ENCODE results near the gene EVI5L. TPM values are rescaled to one million over a fixed set of nuclear protein-coding genes. Genes with fewer than 3 reads are reported as not detected.
A peak's percentile ranks its signal among the peaks of the same experiment; 100 is the strongest.
"Not testable (repeated sequence)": the region's sequence is repeated elsewhere in the genome, so short reads cannot be mapped to it uniquely, and the experiment has no call there.

EVI5L gene
- 4.4 TPM in 2 replicates for total RNA-seq

GRCh38 chr19:7829561-7830271 lies at the start of gene EVI5L:
TSS of gene EVI5L (plus strand) at chr19:7830218. CDS start at chr19:7846543, 16,325 bp downstream.
- peak within 1 kb of the TSS; percentile 69 for H3K27ac Mint-ChIP-seq
- H3K9me3 Mint-ChIP-seq: no peaks in the 10 kb centered on the region
- peak within 1 kb of the TSS; percentile 86 for H3K4me3 Mint-ChIP-seq

GRCh38 chr19:7781157-7781556 lies 48.9 kb upstream of the EVI5L start:
- no peak for DNase-seq (ENCODE audit: low spot score)
- H3K4me3 Mint-ChIP-seq: no peak overlapping the region
- peaks cover 26% of the 10 kb centered on the region for H3K27me3 Mint-ChIP-seq (ENCODE audit: insufficient read depth)
- no peak overlapping the region for H3K27ac Mint-ChIP-seq
- no peaks in the 10 kb centered on the region for H3K36me3 Mint-ChIP-seq (ENCODE audit: low read depth)
- peaks cover 4% of the 10 kb centered on the region for H3K9me3 Mint-ChIP-seq
- H3K4me1 Mint-ChIP-seq (ENCODE audit: low read depth): no peaks in the 10 kb centered on the region
- intact Hi-C loops (cut with micrococcal nuclease): no loop called here

More at GRCh38 chr19:7829561-7830271, at the start of gene EVI5L:
- intact Hi-C loops (cut with micrococcal nuclease): loop anchor here (1.0 kb wide), 10 partner anchors 22 to 434 kb away; partner anchors contain the start of genes MAP2K7, PNPLA6, SNAPC2 and TIMM44
- Mint-ChIP-seq H3K27me3 (ENCODE audit: insufficient read depth) (peaks cover 15% of the 10 kb centered on the region), H3K4me1 (ENCODE audit: low read depth) (peaks cover 21% of the 10 kb centered on the region), H3K36me3 (ENCODE audit: low read depth) (no peaks in the 10 kb centered on the region)
- peak; percentile 99 for DNase-seq (ENCODE audit: low spot score)

GRCh38 chr19:7783991-7784423 lies 46.0 kb upstream of the EVI5L start:
- Mint-ChIP-seq H3K27me3 (ENCODE audit: insufficient read depth) (peaks cover 38% of the 10 kb centered on the region), H3K36me3 (ENCODE audit: low read depth) (no peaks in the 10 kb centered on the region), H3K27ac (no peak overlapping the region), H3K4me1 (ENCODE audit: low read depth) (no peaks in the 10 kb centered on the region), H3K4me3 (no peak overlapping the region), H3K9me3 (peaks cover 4% of the 10 kb centered on the region)
- DNase-seq (ENCODE audit: low spot score): no peak
- intact Hi-C loops (cut with micrococcal nuclease): no loop called here

- no peak for DNase-seq (ENCODE audit: low spot score)
- Mint-ChIP-seq H3K9me3 (peaks cover 4% of the 10 kb centered on the region), H3K27ac (no peak overlapping the region), H3K4me1 (ENCODE audit: low read depth) (no peaks in the 10 kb centered on the region), H3K4me3 (no peak overlapping the region), H3K27me3 (ENCODE audit: insufficient read depth) (peaks cover 44% of the 10 kb centered on the region), H3K36me3 (ENCODE audit: low read depth) (no peaks in the 10 kb centered on the region)
- intact Hi-C loops (cut with micrococcal nuclease): no loop called here
Observed at GRCh38 chr19:7784856-7785255, 45.2 kb upstream of the EVI5L start.

- Mint-ChIP-seq H3K9me3 (peaks cover 4% of the 10 kb centered on the region), H3K4me3 (no peak overlapping the region), H3K27ac (no peak overlapping the region), H3K27me3 (ENCODE audit: insufficient read depth) (peaks cover 52% of the 10 kb centered on the region), H3K36me3 (ENCODE audit: low read depth) (no peaks in the 10 kb centered on the region), H3K4me1 (ENCODE audit: low read depth) (no peaks in the 10 kb centered on the region)
- no peak for DNase-seq (ENCODE audit: low spot score)
- intact Hi-C loops (cut with micrococcal nuclease): no loop called here
Observed at GRCh38 chr19:7787141-7787540, 42.9 kb upstream of the EVI5L start.

- intact Hi-C loops (cut with micrococcal nuclease): no loop called here
- Mint-ChIP-seq H3K4me1 (ENCODE audit: low read depth) (no peaks in the 10 kb centered on the region), H3K36me3 (ENCODE audit: low read depth) (no peaks in the 10 kb centered on the region), H3K4me3 (no peak overlapping the region), H3K27ac (no peak overlapping the region), H3K27me3 (ENCODE audit: insufficient read depth) (peaks cover 54% of the 10 kb centered on the region), H3K9me3 (peaks cover 4% of the 10 kb centered on the region)
- no peak for DNase-seq (ENCODE audit: low spot score)
Observed at GRCh38 chr19:7787602-7788177, 42.3 kb upstream of the EVI5L start.

- Mint-ChIP-seq H3K27me3 (ENCODE audit: insufficient read depth) (peaks cover 48% of the 10 kb centered on the region), H3K36me3 (ENCODE audit: low read depth) (no peaks in the 10 kb centered on the region), H3K4me1 (ENCODE audit: low read depth) (no peaks in the 10 kb centered on the region), H3K9me3 (peaks cover 4% of the 10 kb centered on the region), H3K4me3 (no peak overlapping the region), H3K27ac (no peak overlapping the region)
- intact Hi-C loops (cut with micrococcal nuclease): no loop called here
- DNase-seq (ENCODE audit: low spot score): no peak
Observed at GRCh38 chr19:7788178-7788932, 41.7 kb upstream of the EVI5L start.

- intact Hi-C loops (cut with micrococcal nuclease): no loop called here
- Mint-ChIP-seq H3K4me1 (ENCODE audit: low read depth) (no peaks in the 10 kb centered on the region), H3K9me3 (peaks cover 4% of the 10 kb centered on the region), H3K27me3 (ENCODE audit: insufficient read depth) (peaks cover 44% of the 10 kb centered on the region), H3K36me3 (ENCODE audit: low read depth) (no peaks in the 10 kb centered on the region), H3K4me3 (no peak overlapping the region), H3K27ac (no peak overlapping the region)
- DNase-seq (ENCODE audit: low spot score): no peak
Observed at GRCh38 chr19:7788933-7789323, 41.1 kb upstream of the EVI5L start.

- Mint-ChIP-seq H3K36me3 (ENCODE audit: low read depth) (no peaks in the 10 kb centered on the region), H3K9me3 (peaks cover 4% of the 10 kb centered on the region), H3K27me3 (ENCODE audit: insufficient read depth) (peaks cover 43% of the 10 kb centered on the region), H3K4me3 (no peak overlapping the region), H3K4me1 (ENCODE audit: low read depth) (no peaks in the 10 kb centered on the region), H3K27ac (no peak overlapping the region)
- intact Hi-C loops (cut with micrococcal nuclease): no loop called here
- DNase-seq (ENCODE audit: low spot score): no peak
Observed at GRCh38 chr19:7789447-7789846, 40.6 kb upstream of the EVI5L start.

GRCh38 chr19:7790416-7790815 lies 39.6 kb upstream of the EVI5L start:
- intact Hi-C loops (cut with micrococcal nuclease): loop anchor here (10.0 kb wide), 1 partner anchor 436 kb away; no protein-coding TSS in a partner anchor

GRCh38 chr19:7792281-7792680 lies 37.7 kb upstream of the EVI5L start:
- no peak for DNase-seq (ENCODE audit: low spot score)
- no peaks in the 10 kb centered on the region for H3K4me1 Mint-ChIP-seq (ENCODE audit: low read depth)
- H3K27ac Mint-ChIP-seq: no peak overlapping the region
- H3K9me3 Mint-ChIP-seq: no peaks in the 10 kb centered on the region
- no peak overlapping the region for H3K4me3 Mint-ChIP-seq
- intact Hi-C loops (cut with micrococcal nuclease): loop anchor here (10.0 kb wide), 1 partner anchor 437 kb away; no protein-coding TSS in a partner anchor
- H3K27me3 Mint-ChIP-seq (ENCODE audit: insufficient read depth): peaks cover 39% of the 10 kb centered on the region
- H3K36me3 Mint-ChIP-seq (ENCODE audit: low read depth): no peaks in the 10 kb centered on the region

More at GRCh38 chr19:7790416-7790815, 39.6 kb upstream of the EVI5L start:
- Mint-ChIP-seq H3K4me3 (no peak overlapping the region), H3K4me1 (ENCODE audit: low read depth) (no peaks in the 10 kb centered on the region), H3K36me3 (ENCODE audit: low read depth) (no peaks in the 10 kb centered on the region), H3K27ac (no peak overlapping the region), H3K27me3 (ENCODE audit: insufficient read depth) (peaks cover 40% of the 10 kb centered on the region), H3K9me3 (peaks cover 3% of the 10 kb centered on the region)
- no peak for DNase-seq (ENCODE audit: low spot score)

GRCh38 chr19:7792701-7793100 lies 37.3 kb upstream of the EVI5L start:
- not testable (repeated sequence) for H3K9me3 Mint-ChIP-seq; H3K36me3 Mint-ChIP-seq (ENCODE audit: low read depth); H3K4me3 Mint-ChIP-seq; H3K27ac Mint-ChIP-seq; DNase-seq (ENCODE audit: low spot score); H3K4me1 Mint-ChIP-seq (ENCODE audit: low read depth)
- intact Hi-C loops (cut with micrococcal nuclease): loop anchor here (10.0 kb wide), 1 partner anchor 438 kb away; no protein-coding TSS in a partner anchor
- peaks cover 37% of the 10 kb centered on the region for H3K27me3 Mint-ChIP-seq (ENCODE audit: insufficient read depth)

- Mint-ChIP-seq H3K27me3 (ENCODE audit: insufficient read depth) (peaks cover 32% of the 10 kb centered on the region), H3K27ac (peak overlapping the region; percentile 5), H3K36me3 (ENCODE audit: low read depth) (no peaks in the 10 kb centered on the region), H3K9me3 (no peaks in the 10 kb centered on the region), H3K4me1 (ENCODE audit: low read depth) (no peaks in the 10 kb centered on the region), H3K4me3 (no peak overlapping the region)
- intact Hi-C loops (cut with micrococcal nuclease): loop anchor here (10.0 kb wide), 1 partner anchor 439 kb away; no protein-coding TSS in a partner anchor
- no peak for DNase-seq (ENCODE audit: low spot score)
Observed at GRCh38 chr19:7793493-7793892, 36.5 kb upstream of the EVI5L start.
